Upper lobe of left lung (tissue), 4 donors: ENCODE data around the gene MAP1S.

Source experiments
- EP300 ChIP-seq, 4 donors: sonication (generic); formaldehyde crosslinking; IDR thresholded peaks; one replicate each; pipeline ENCODE4 v1.5.1; 2017; ENCODE audit warnings: antibody characterized with exemption in 4 of 4, control low read depth in 2 of 4
- POLR2A ChIP-seq, 4 donors: fragments of 450-650 bp; IDR thresholded peaks; one replicate each; pipeline ENCODE4 v1.5.1; 2016 to 2017; ENCODE audit warnings: antibody characterized with exemption in 4 of 4, mild to moderate bottlenecking in 2 of 4
- TF ChIP-seq, protein P1 (sequence below), 6 experiments: fragments of 450-650 bp in 4 of 6; fragments of 200-600 bp in 2 of 6; sonication (generic) in 2 of 6; IDR thresholded peaks; one replicate each; pipeline ENCODE4 v1.5.1; 2016 to 2019; ENCODE audit warnings: antibody characterized with exemption in 6 of 6

- TF ChIP-seq, protein P1, sequence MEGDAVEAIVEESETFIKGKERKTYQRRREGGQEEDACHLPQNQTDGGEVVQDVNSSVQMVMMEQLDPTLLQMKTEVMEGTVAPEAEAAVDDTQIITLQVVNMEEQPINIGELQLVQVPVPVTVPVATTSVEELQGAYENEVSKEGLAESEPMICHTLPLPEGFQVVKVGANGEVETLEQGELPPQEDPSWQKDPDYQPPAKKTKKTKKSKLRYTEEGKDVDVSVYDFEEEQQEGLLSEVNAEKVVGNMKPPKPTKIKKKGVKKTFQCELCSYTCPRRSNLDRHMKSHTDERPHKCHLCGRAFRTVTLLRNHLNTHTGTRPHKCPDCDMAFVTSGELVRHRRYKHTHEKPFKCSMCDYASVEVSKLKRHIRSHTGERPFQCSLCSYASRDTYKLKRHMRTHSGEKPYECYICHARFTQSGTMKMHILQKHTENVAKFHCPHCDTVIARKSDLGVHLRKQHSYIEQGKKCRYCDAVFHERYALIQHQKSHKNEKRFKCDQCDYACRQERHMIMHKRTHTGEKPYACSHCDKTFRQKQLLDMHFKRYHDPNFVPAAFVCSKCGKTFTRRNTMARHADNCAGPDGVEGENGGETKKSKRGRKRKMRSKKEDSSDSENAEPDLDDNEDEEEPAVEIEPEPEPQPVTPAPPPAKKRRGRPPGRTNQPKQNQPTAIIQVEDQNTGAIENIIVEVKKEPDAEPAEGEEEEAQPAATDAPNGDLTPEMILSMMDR (IDR thresholded peaks at IDR 0.05) = no peak
- no peak for TF ChIP-seq POLR2A (IDR thresholded peaks at IDR 0.05)
- TF ChIP-seq EP300 (IDR thresholded peaks at IDR 0.05) = no peak
These were observed 34.7 kb downstream of the MAP1S start for GRCh38 chr19:17753976-17754375.
